ENCODE results near the gene AXDND1. TPM values are rescaled to one million over a fixed set of nuclear protein-coding genes. Genes with fewer than 3 reads are reported as not detected.

Gene AXDND1
- total and polyA plus RNA-seq, 2 of the 8 experiments (the other 6 are each of a cell fraction or from before 2014, with no cell fraction given): 0.61 TPM; not detected in 1

DNA sequence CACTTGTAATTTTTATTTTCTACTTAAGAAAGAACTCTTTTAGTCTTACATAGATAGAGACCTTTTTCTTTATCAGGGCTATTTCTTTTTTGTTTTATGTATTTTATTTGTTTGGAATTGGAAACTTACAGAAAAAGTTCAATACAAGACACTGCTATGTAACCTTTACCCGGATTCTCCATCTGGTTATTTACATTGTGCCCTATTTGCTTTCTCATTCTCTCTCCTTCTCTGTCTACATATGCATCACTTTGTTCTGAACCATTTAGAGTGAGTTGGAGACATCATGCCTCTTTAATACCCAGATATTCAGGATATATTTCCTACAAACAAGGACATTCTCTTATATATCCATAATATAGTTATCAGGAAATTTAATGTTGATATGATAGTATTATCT is 18.3 kb downstream of the AXDND1 start:
- no peak overlapping the region for H4K5ac ChIP-seq (ENCODE audit: insufficient read length, low read depth, low read length)
- TF ChIP-seq RNF2 (IDR thresholded peaks at IDR 0.05; ENCODE audit: borderline replicate concordance, low read depth, low read length, missing control alignments, poor library complexity, severe bottlenecking) (no peak), RFX5 (IDR thresholded peaks at IDR 0.05; ENCODE audit: borderline replicate concordance, low read depth, low read length) (no peak), JUN (IDR thresholded peaks at IDR 0.05; ENCODE audit: low read depth, low read length) (no peak), YY1 (IDR thresholded peaks at IDR 0.05; ENCODE audit: low read depth, low read length) (no peak), RXRA (IDR thresholded peaks at IDR 0.05; ENCODE audit: insufficient read depth, low read depth, low read length) (no peak), BCL11A (IDR thresholded peaks at IDR 0.05; ENCODE audit: low read depth in 2 of 2, low read length in 2 of 2) (no peak)

More for the DNA sequence above, 18.3 kb downstream of the AXDND1 start:
- Histone ChIP-seq H3K27me3 (replicated peaks in 1 of 4; ENCODE audit: control insufficient read depth in 3 of 4, extremely low read depth in 1 of 4, insufficient read depth in 3 of 4, low read length in 3 of 4) (no peaks in the 10 kb centered on the region), H3K27ac (ENCODE audit: low read depth, low read length) (no peak overlapping the region), H3K18ac (ENCODE audit: extremely low read depth, low read length) (no peak overlapping the region), H2BK15ac (ENCODE audit: low read length) (no peak overlapping the region), H3K4me1 (replicated peaks in 1 of 4; ENCODE audit: control insufficient read depth in 3 of 4, insufficient read depth in 4 of 4, low read length in 3 of 4) (no peaks in the 10 kb centered on the region), H2AFZ (ENCODE audit: low read length) (no peak overlapping the region), H3K4ac (replicated peaks; ENCODE audit: insufficient read length, low read depth, low read length) (no peak overlapping the region), H2BK5ac (ENCODE audit: low read depth, low read length) (no peak overlapping the region), H4K8ac (ENCODE audit: extremely low read depth, insufficient read depth, low read length) (no peak overlapping the region), H3K4me3 (ENCODE audit: extremely low read depth in 1 of 4, insufficient read depth in 2 of 4, low read depth in 3 of 4, low read length in 4 of 4) (no peak overlapping the region), H2BK20ac (ENCODE audit: low read length) (no peak overlapping the region), H3K56ac (replicated peaks; ENCODE audit: insufficient read length, low read depth, low read length) (no peak overlapping the region), H2BK12ac (ENCODE audit: low read depth, low read length) (no peak overlapping the region), H3K9me3 (ENCODE audit: insufficient read depth in 2 of 2, low read depth in 1 of 2, low read length in 1 of 2) (no peaks in the 10 kb centered on the region), H3K79me1 (ENCODE audit: low read depth, low read length) (no peaks in the 10 kb centered on the region), H2BK120ac (replicated peaks; ENCODE audit: low read depth, low read length) (no peak overlapping the region), H4K20me1 (replicated peaks in 1 of 2; ENCODE audit: control insufficient read depth in 1 of 2, insufficient read depth in 2 of 2, low read length in 2 of 2) (no peaks in the 10 kb centered on the region), H4K91ac (replicated peaks; ENCODE audit: insufficient read length, low read length) (no peak overlapping the region), H3K23me2 (ENCODE audit: low read depth, low read length) (no peaks in the 10 kb centered on the region), H2AK5ac (ENCODE audit: low read depth, low read length) (no peak overlapping the region), H3K14ac (ENCODE audit: insufficient read length) (no peak overlapping the region), H3K79me2 (ENCODE audit: control insufficient read depth in 1 of 2, insufficient read depth in 2 of 2, low read length in 2 of 2) (no peaks in the 10 kb centered on the region), H3K4me2 (ENCODE audit: insufficient read depth in 1 of 2, low read depth in 2 of 2, low read length in 2 of 2) (no peak overlapping the region), H3K9ac (replicated peaks in 1 of 4; ENCODE audit: extremely low read depth in 1 of 4, low read depth in 3 of 4, low read length in 3 of 4) (no peak overlapping the region), H3K36me3 (ENCODE audit: control insufficient read depth in 2 of 4, insufficient read depth in 4 of 4, low read length in 3 of 4) (no peaks in the 10 kb centered on the region), H3K23ac (ENCODE audit: insufficient read length) (no peak overlapping the region)
- no peak for DNase-seq (ENCODE audit: low read depth in 1 of 2, low spot score in 2 of 2)
- CTCF ChIA-PET (ENCODE audit: partially characterized antibody): no interaction called here
- POLR2A ChIA-PET (ENCODE audit: partially characterized antibody): interaction anchor here (0.6 kb wide), 1 partner anchor 183 kb away, joined by 3 read pairs; no protein-coding TSS in a partner anchor
- 87% methylated on average over 1 of the region's 1 CpG; no CpG with 5 or more reads in 1 of the 2 experiments for WGBS, 2 experiments (ENCODE audit: extremely low coverage in 1 of 2, insufficient coverage in 1 of 2, insufficient read length in 1 of 2, insufficient replicate concordance in 2 of 2, low coverage in 1 of 2, low lambda C conversion rate in 2 of 2, missing lambda C conversion rate in 1 of 2)
- FAIRE-seq: no peak
